Skeletal muscle satellite cell (primary cell): ENCODE measurements around the gene RWDD4.

Experiments
- H3K27me3 ChIP-seq: 2 replicates; pipeline ENCODE4 v1.7.0; 2013; ENCODE audit warnings: low read length; ENCODE audit not compliant: control insufficient read depth, insufficient read depth
- H3K36me3 ChIP-seq: 2 replicates; pipeline ENCODE4 v1.7.0; 2013; ENCODE audit warnings: mild to moderate bottlenecking, control low read depth, low read length; ENCODE audit not compliant: insufficient read depth
- H3K4me1 ChIP-seq: 2 replicates; pipeline ENCODE4 v1.7.0; 2013; ENCODE audit warnings: low read length; ENCODE audit not compliant: control insufficient read depth, insufficient read depth
- H3K4me2 ChIP-seq: 2 replicates; pipeline ENCODE4 v1.7.0; 2013; ENCODE audit warnings: mild to moderate bottlenecking, low read length
- H3K4me3 ChIP-seq: 2 replicates; pipeline ENCODE4 v1.7.0; 2013; ENCODE audit warnings: low read length
- H3K9ac ChIP-seq: 2 replicates; pipeline ENCODE4 v1.7.0; 2013; ENCODE audit warnings: mild to moderate bottlenecking, low read depth, low read length, moderate library complexity
- H3K9me3 ChIP-seq: replicated peaks from 2 replicates; pipeline ENCODE4 v1.7.0; 2013; ENCODE audit warnings: mild to moderate bottlenecking, control low read depth, low read length

The RWDD4 gene

GRCh38 chr4:183670960-183671555 lies 12.1 kb upstream of the RWDD4 start:
- no peaks in the 10 kb centered on the region for H3K4me1 ChIP-seq
- no peak overlapping the region for H3K4me3 ChIP-seq
- peaks cover 61% of the 10 kb centered on the region for H3K36me3 ChIP-seq
- H3K4me2 ChIP-seq, result no peak overlapping the region
- H3K9me3 ChIP-seq, result no peaks in the 10 kb centered on the region
- no peak overlapping the region for H3K9ac ChIP-seq
- no peaks in the 10 kb centered on the region for H3K27me3 ChIP-seq

- H3K36me3 ChIP-seq, result peaks cover 69% of the 10 kb centered on the region
- H3K9me3 ChIP-seq, result no peaks in the 10 kb centered on the region
- H3K4me3 ChIP-seq, result no peak overlapping the region
- no peaks in the 10 kb centered on the region for H3K27me3 ChIP-seq
- H3K4me2 ChIP-seq, result no peak overlapping the region
- no peaks in the 10 kb centered on the region for H3K4me1 ChIP-seq
- no peak overlapping the region for H3K9ac ChIP-seq
These were observed 11.3 kb upstream of the RWDD4 start for GRCh38 chr4:183670251-183670650.

- Histone ChIP-seq H3K9me3 (no peaks in the 10 kb centered on the region), H3K9ac (no peak overlapping the region), H3K36me3 (peaks cover 60% of the 10 kb centered on the region), H3K4me3 (no peak overlapping the region), H3K4me2 (no peak overlapping the region), H3K27me3 (no peaks in the 10 kb centered on the region), H3K4me1 (no peaks in the 10 kb centered on the region)
These were observed 7.1 kb upstream of the RWDD4 start for GRCh38 chr4:183666088-183666487.

GRCh38 chr4:183659872-183660242 lies 872 bp upstream of the RWDD4 start:
- H3K4me2 ChIP-seq, result peak overlapping the region; percentile 97
- peak overlapping the region; percentile 83 for H3K4me3 ChIP-seq
- no peaks in the 10 kb centered on the region for H3K27me3 ChIP-seq
- peaks cover 15% of the 10 kb centered on the region for H3K4me1 ChIP-seq
- peaks cover 14% of the 10 kb centered on the region for H3K36me3 ChIP-seq
- H3K9me3 ChIP-seq, result no peaks in the 10 kb centered on the region
- H3K9ac ChIP-seq, result peak overlapping the region; percentile 95

GRCh38 chr4:183658362-183659028 lies 490 bp downstream of the RWDD4 start:
- H3K4me2 ChIP-seq, result peak overlapping the region; percentile 87
- H3K4me1 ChIP-seq, result peaks cover 15% of the 10 kb centered on the region
- peak overlapping the region; percentile 83 for H3K4me3 ChIP-seq
- H3K9me3 ChIP-seq, result no peaks in the 10 kb centered on the region
- H3K9ac ChIP-seq, result peak overlapping the region; percentile 95
- peaks cover 15% of the 10 kb centered on the region for H3K36me3 ChIP-seq
- H3K27me3 ChIP-seq, result no peaks in the 10 kb centered on the region

GRCh38 chr4:183657564-183657963 lies 1.4 kb downstream of the RWDD4 start:
- Histone ChIP-seq H3K9ac (peak overlapping the region; percentile 95), H3K4me1 (peaks cover 15% of the 10 kb centered on the region), H3K27me3 (no peaks in the 10 kb centered on the region), H3K4me2 (peak overlapping the region; percentile 87), H3K36me3 (peaks cover 15% of the 10 kb centered on the region), H3K9me3 (no peaks in the 10 kb centered on the region), H3K4me3 (peak overlapping the region; percentile 83)

- Histone ChIP-seq H3K36me3 (peaks cover 48% of the 10 kb centered on the region), H3K4me3 (no peak overlapping the region), H3K9me3 (no peaks in the 10 kb centered on the region), H3K4me2 (no peak overlapping the region), H3K27me3 (no peaks in the 10 kb centered on the region), H3K4me1 (no peaks in the 10 kb centered on the region), H3K9ac (no peak overlapping the region)
These were observed 13.7 kb downstream of the RWDD4 start for GRCh38 chr4:183645326-183645725.

- H3K4me2 ChIP-seq, result no peak overlapping the region
- H3K9me3 ChIP-seq, result no peaks in the 10 kb centered on the region
- no peak overlapping the region for H3K4me3 ChIP-seq
- H3K9ac ChIP-seq, result peak overlapping the region; percentile 1
- H3K4me1 ChIP-seq, result peaks cover 33% of the 10 kb centered on the region
- H3K36me3 ChIP-seq, result peaks cover 9% of the 10 kb centered on the region
- H3K27me3 ChIP-seq, result no peaks in the 10 kb centered on the region
These were observed 19.7 kb downstream of the RWDD4 start for GRCh38 chr4:183639291-183639690.

GRCh38 chr4:183638436-183638835 lies 20.5 kb downstream of the RWDD4 start:
- peaks cover 40% of the 10 kb centered on the region for H3K4me1 ChIP-seq
- peak overlapping the region; percentile 10 for H3K4me2 ChIP-seq
- H3K4me3 ChIP-seq, result no peak overlapping the region
- H3K36me3 ChIP-seq, result peaks cover 4% of the 10 kb centered on the region
- H3K9me3 ChIP-seq, result no peaks in the 10 kb centered on the region
- no peaks in the 10 kb centered on the region for H3K27me3 ChIP-seq
- H3K9ac ChIP-seq, result no peak overlapping the region

GRCh38 chr4:183637461-183637860 lies 21.5 kb downstream of the RWDD4 start:
- H3K9me3 ChIP-seq, result no peaks in the 10 kb centered on the region
- peaks cover 41% of the 10 kb centered on the region for H3K4me1 ChIP-seq
- no peak overlapping the region for H3K4me2 ChIP-seq
- H3K9ac ChIP-seq, result no peak overlapping the region
- peaks cover 2% of the 10 kb centered on the region for H3K36me3 ChIP-seq
- no peak overlapping the region for H3K4me3 ChIP-seq
- H3K27me3 ChIP-seq, result no peaks in the 10 kb centered on the region

GRCh38 chr4:183636923-183637322 lies 22.1 kb downstream of the RWDD4 start:
- Histone ChIP-seq H3K4me2 (no peak overlapping the region), H3K27me3 (no peaks in the 10 kb centered on the region), H3K36me3 (no peaks in the 10 kb centered on the region), H3K9ac (no peak overlapping the region), H3K9me3 (no peaks in the 10 kb centered on the region), H3K4me1 (peaks cover 41% of the 10 kb centered on the region), H3K4me3 (no peak overlapping the region)

- H3K4me1 ChIP-seq, result peaks cover 41% of the 10 kb centered on the region
- H3K27me3 ChIP-seq, result no peaks in the 10 kb centered on the region
- H3K4me3 ChIP-seq, result no peak overlapping the region
- no peak overlapping the region for H3K4me2 ChIP-seq
- H3K9ac ChIP-seq, result no peak overlapping the region
- H3K9me3 ChIP-seq, result no peaks in the 10 kb centered on the region
- H3K36me3 ChIP-seq, result no peaks in the 10 kb centered on the region
These were observed 22.5 kb downstream of the RWDD4 start for GRCh38 chr4:183636503-183636902.
